Spinal cord (tissue), 10 donors: ENCODE results near the gene ZFHX2. TPM values are rescaled to one million over a fixed set of nuclear protein-coding genes. Genes with fewer than 3 reads are reported as not detected.

Experiments
- DNase-seq, 6 donors: peaks; one replicate each; pipeline versions ENCODE4 v3.0.0 to v3.0.0-alpha.2; 2013 to 2015; ENCODE audit warnings: low spot score in 6 of 6, low read depth in 4 of 6
- H3K27ac ChIP-seq: one replicate; pipeline ENCODE4 v1.5.1; 2013; ENCODE audit warnings: low read depth, low read length, control low read depth
- H3K27me3 ChIP-seq: one replicate; pipeline ENCODE4 v1.6.1; 2013; ENCODE audit warnings: low read length; ENCODE audit not compliant: control insufficient read depth, insufficient read depth
- H3K36me3 ChIP-seq: one replicate; pipeline ENCODE4 v1.6.1; 2013; ENCODE audit warnings: low read length; ENCODE audit not compliant: control insufficient read depth, insufficient read depth
- H3K4me1 ChIP-seq: one replicate; pipeline ENCODE4 v1.6.1; 2013; ENCODE audit warnings: low read length; ENCODE audit not compliant: control insufficient read depth, insufficient read depth
- H3K4me3 ChIP-seq: one replicate; pipeline ENCODE4 v1.5.1; 2013; ENCODE audit warnings: low read depth, low read length, control low read depth
- H3K9me3 ChIP-seq: one replicate; pipeline ENCODE4 v1.6.1; 2013; ENCODE audit warnings: low read length; ENCODE audit not compliant: control insufficient read depth, insufficient read depth
- WGBS: methylation state at CpG from one replicate; pipeline ENCODE4 v1.1.5; 2013; ENCODE audit warnings: missing lambda C conversion rate; ENCODE audit not compliant: insufficient coverage; 5-methylcytosine and 5-hydroxymethylcytosine counted together
- polyA plus RNA-seq, 2 donors: library from polyadenylated mRNA; unstranded; fragments of 120-200 nt; gene quantifications; one replicate each; pipeline ENCODE4 v1.2.1, GENCODE V29; 2013; ENCODE audit not compliant: insufficient read length in 2 of 2
- total RNA-seq, 2 donors: library from RNA; depleted of rRNA in 1 of 2; stranded (reverse); fragments of 120-200 nt in 1 of 2; fragments of >200 nt in 1 of 2; gene quantifications; one replicate each; pipeline versions ENCODE4 v1.2.3 to v1.2.4, GENCODE V29; 2013 to 2014
- donor health status: healthy.

ZFHX2 gene
- total and polyA plus RNA-seq, 4 donors: 1.8 to 31.3 (median 14.3) TPM

- Histone ChIP-seq H3K27me3 (no peaks in the 10 kb centered on the region), H3K4me1 (peaks cover 65% of the 10 kb centered on the region), H3K9me3 (no peaks in the 10 kb centered on the region), H3K36me3 (peaks cover 28% of the 10 kb centered on the region), H3K27ac (peak within 1 kb of the TSS; percentile 86), H3K4me3 (peak within 1 kb of the TSS; percentile 79)
- under 1% methylated on average over 50 of the region's 53 CpGs for WGBS
- DNase-seq: peak in 4 of 6 donors; percentile 55 to 97 (median 84)
Observed at GRCh38 chr14:23567186-23568020, 15.8 kb upstream of the ZFHX2 start, which contains the start of gene AP1G2. TSS of gene AP1G2 (minus strand) at chr14:23567791. CDS start at chr14:23567314, 477 bp downstream.

- WGBS: 17% methylated on average over 5 of the region's 5 CpGs
- Histone ChIP-seq H3K27ac (peak overlapping the region; percentile 86), H3K27me3 (no peaks in the 10 kb centered on the region), H3K4me1 (peaks cover 60% of the 10 kb centered on the region), H3K4me3 (peak overlapping the region; percentile 79), H3K9me3 (no peaks in the 10 kb centered on the region), H3K36me3 (peaks cover 26% of the 10 kb centered on the region)
- DNase-seq: peak in 1 of 6 donors; percentile 56
Observed at GRCh38 chr14:23566778-23567185, 15.2 kb upstream of the ZFHX2 start.

GRCh38 chr14:23566112-23566777 is 14.7 kb upstream of the ZFHX2 start:
- DNase-seq: no peak
- Histone ChIP-seq H3K36me3 (peaks cover 24% of the 10 kb centered on the region), H3K9me3 (no peaks in the 10 kb centered on the region), H3K4me1 (peaks cover 54% of the 10 kb centered on the region), H3K4me3 (no peak overlapping the region), H3K27ac (no peak overlapping the region), H3K27me3 (no peaks in the 10 kb centered on the region)
- WGBS: 92% methylated on average over 8 of the region's 10 CpGs

GRCh38 chr14:23565626-23566025 is 14.1 kb upstream of the ZFHX2 start:
- peaks cover 19% of the 10 kb centered on the region for H3K36me3 ChIP-seq
- H3K27ac ChIP-seq: no peak overlapping the region
- H3K4me3 ChIP-seq: no peak overlapping the region
- no peaks in the 10 kb centered on the region for H3K9me3 ChIP-seq
- peaks cover 48% of the 10 kb centered on the region for H3K4me1 ChIP-seq
- no peak for DNase-seq
- 72% methylated on average over 6 of the region's 11 CpGs for WGBS
- H3K27me3 ChIP-seq: no peaks in the 10 kb centered on the region

GRCh38 chr14:23564876-23565275 is 13.3 kb upstream of the ZFHX2 start:
- peaks cover 44% of the 10 kb centered on the region for H3K4me1 ChIP-seq
- no peaks in the 10 kb centered on the region for H3K27me3 ChIP-seq
- no peak overlapping the region for H3K4me3 ChIP-seq
- DNase-seq: no peak
- H3K9me3 ChIP-seq: no peaks in the 10 kb centered on the region
- WGBS: 83% methylated on average over 2 of the region's 7 CpGs
- no peak overlapping the region for H3K27ac ChIP-seq
- peaks cover 20% of the 10 kb centered on the region for H3K36me3 ChIP-seq

- H3K4me1 ChIP-seq: peaks cover 43% of the 10 kb centered on the region
- WGBS: 92% methylated on average over 12 of the region's 13 CpGs
- peaks cover 22% of the 10 kb centered on the region for H3K36me3 ChIP-seq
- no peaks in the 10 kb centered on the region for H3K9me3 ChIP-seq
- no peaks in the 10 kb centered on the region for H3K27me3 ChIP-seq
- DNase-seq: no peak
- H3K4me3 ChIP-seq: no peak overlapping the region
- H3K27ac ChIP-seq: no peak overlapping the region
Observed at GRCh38 chr14:23564181-23564812, 12.7 kb upstream of the ZFHX2 start.

- Histone ChIP-seq H3K9me3 (no peaks in the 10 kb centered on the region), H3K36me3 (peaks cover 28% of the 10 kb centered on the region), H3K27me3 (no peaks in the 10 kb centered on the region), H3K4me1 (peaks cover 38% of the 10 kb centered on the region), H3K4me3 (no peak overlapping the region), H3K27ac (no peak overlapping the region)
- no peak for DNase-seq
- WGBS: 87% methylated on average over 10 of the region's 14 CpGs
Observed at GRCh38 chr14:23563473-23564180, 12.1 kb upstream of the ZFHX2 start.

GRCh38 chr14:23562822-23563472 is 11.4 kb upstream of the ZFHX2 start:
- Histone ChIP-seq H3K36me3 (peaks cover 31% of the 10 kb centered on the region), H3K4me3 (no peak overlapping the region), H3K4me1 (peaks cover 33% of the 10 kb centered on the region), H3K9me3 (no peaks in the 10 kb centered on the region), H3K27ac (no peak overlapping the region), H3K27me3 (no peaks in the 10 kb centered on the region)
- DNase-seq: peak in 4 of 6 donors; percentile 41 to 95 (median 77)
- 77% methylated on average over 2 of the region's 2 CpGs for WGBS
